Esophagus muscularis mucosa (tissue), 3 donors: ENCODE measurements around the gene TBATA.

Experiments
- CTCF ChIP-seq, 3 experiments: fragments of 200-600 bp in 2 of 3; fragments of 450-650 bp in 1 of 3; sonication (generic) in 2 of 3; IDR thresholded peaks; one replicate each; pipeline ENCODE4 v1.5.1; 2017 to 2019; ENCODE audit warnings: antibody characterized with exemption in 3 of 3, mild to moderate bottlenecking in 2 of 3, moderate library complexity in 1 of 3
- EP300 ChIP-seq: sonication (generic); formaldehyde crosslinking; IDR thresholded peaks from one replicate; pipeline ENCODE4 v1.6.1; 2017; ENCODE audit warnings: antibody characterized with exemption

GRCh38 chr10:70803775-70804420 is 18.7 kb upstream of the TBATA start:
- no peak for TF ChIP-seq CTCF (IDR thresholded peaks at IDR 0.05)
- no peak for TF ChIP-seq EP300
